ENCODE measurements around the gene PLEKHA7.

Gene PLEKHA7

DNA sequence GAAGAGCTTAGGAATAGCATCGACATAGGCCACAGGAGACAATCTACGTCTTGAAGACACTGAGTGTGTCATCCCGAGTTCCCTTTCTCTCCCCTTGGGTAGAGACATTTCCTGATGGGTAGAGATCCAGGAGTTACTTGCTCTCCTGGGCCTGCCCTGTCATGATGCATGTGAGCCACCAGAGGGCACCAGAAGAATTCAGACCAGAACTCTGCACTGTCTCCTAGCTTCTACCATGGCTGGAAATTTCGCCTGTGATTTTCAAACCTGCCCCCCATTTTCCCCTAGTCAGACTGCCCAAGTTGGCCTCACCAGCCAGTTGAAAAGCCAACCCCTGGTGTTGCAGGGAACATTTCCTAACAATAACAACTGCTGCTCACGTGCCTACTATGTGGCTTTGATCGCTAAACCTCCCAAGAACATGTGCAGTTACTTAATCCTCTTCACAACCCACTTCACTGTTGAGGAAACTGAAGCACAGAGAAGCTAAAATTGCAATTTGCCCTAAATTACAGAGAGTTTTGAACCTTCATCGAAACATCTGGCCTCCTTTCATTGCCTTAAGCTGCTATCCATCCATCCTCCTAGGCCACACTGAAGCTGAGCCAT lies 228.6 kb downstream of the PLEKHA7 start:
- DNase-seq, result peak; percentile 50

- DNase-seq, result no peak
Observed at GRCh38 chr11:16784666-16785065, 229.5 kb downstream of the PLEKHA7 start.

GRCh38 chr11:16784097-16784496 lies 230.1 kb downstream of the PLEKHA7 start:
- DNase-seq, result no peak

GRCh38 chr11:16783321-16783801 lies 230.9 kb downstream of the PLEKHA7 start:
- DNase-seq, result no peak

- peak; percentile 6 for DNase-seq
Observed at GRCh38 chr11:16781936-16782919, 232.0 kb downstream of the PLEKHA7 start.

GRCh38 chr11:16780698-16781550 lies 233.3 kb downstream of the PLEKHA7 start:
- DNase-seq, result no peak

DNA sequence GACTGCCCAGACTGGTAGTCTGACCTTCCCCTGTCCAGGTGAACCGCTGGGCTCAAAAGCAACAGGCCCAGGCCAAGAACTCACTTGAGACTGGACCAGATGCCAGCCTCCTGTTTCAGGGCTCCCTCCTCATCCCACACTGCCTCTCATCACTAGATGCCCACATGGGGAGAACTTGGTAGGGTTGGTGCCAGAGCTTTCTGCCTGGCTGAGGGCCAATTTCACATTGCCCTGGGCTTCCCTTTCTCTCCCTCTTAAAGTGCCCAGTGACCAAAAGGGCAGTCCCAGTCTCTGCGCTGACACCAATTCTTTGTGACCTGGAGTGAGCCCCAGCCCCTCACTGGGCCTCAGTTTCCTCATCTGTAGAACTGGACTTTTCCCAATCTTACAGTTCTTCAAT lies 234.1 kb downstream of the PLEKHA7 start:
- no peak for DNase-seq

- peak; percentile 14 for DNase-seq
Observed at GRCh38 chr11:16779436-16779835, 234.8 kb downstream of the PLEKHA7 start.

GRCh38 chr11:16778876-16779275 lies 235.3 kb downstream of the PLEKHA7 start:
- DNase-seq, result no peak

DNA sequence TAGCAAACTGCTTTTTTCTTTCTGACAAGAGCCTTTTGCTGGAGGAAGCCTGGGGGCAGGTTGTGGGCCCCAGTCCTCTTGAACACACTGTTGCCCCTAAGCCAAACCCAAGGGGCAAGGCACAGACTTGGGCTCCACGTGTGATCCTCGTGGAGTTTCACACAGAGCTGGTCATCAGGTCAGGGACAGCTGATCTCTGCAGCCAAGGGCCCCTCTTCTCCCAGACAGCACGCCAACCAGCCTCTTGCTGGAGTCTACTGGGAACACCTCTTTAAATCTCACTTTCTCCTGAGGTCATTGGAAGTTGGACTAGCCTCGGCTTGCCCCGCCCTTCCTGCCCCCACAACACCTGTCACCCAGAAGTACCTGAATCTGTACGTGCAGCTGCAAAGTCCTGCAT lies 235.9 kb downstream of the PLEKHA7 start:
- peak; percentile 29 for DNase-seq

DNA sequence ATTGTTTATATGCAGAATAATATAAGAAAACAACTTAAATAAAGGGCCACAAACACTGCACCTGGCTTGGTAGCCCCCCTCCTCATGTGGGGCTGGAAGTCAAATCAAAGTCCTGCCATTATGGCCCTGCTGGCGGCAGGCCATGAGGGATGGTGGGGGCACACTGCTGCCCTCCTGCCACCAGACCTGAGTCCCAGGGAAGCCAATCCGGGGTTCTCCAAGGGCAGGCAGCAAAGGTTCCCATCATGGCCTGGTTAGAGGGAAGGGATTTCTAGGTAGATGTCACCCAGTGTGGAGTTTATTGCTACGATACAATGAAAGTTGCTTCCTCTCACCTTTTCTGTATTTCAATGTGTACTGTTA lies 236.6 kb downstream of the PLEKHA7 start:
- no peak for DNase-seq

DNA sequence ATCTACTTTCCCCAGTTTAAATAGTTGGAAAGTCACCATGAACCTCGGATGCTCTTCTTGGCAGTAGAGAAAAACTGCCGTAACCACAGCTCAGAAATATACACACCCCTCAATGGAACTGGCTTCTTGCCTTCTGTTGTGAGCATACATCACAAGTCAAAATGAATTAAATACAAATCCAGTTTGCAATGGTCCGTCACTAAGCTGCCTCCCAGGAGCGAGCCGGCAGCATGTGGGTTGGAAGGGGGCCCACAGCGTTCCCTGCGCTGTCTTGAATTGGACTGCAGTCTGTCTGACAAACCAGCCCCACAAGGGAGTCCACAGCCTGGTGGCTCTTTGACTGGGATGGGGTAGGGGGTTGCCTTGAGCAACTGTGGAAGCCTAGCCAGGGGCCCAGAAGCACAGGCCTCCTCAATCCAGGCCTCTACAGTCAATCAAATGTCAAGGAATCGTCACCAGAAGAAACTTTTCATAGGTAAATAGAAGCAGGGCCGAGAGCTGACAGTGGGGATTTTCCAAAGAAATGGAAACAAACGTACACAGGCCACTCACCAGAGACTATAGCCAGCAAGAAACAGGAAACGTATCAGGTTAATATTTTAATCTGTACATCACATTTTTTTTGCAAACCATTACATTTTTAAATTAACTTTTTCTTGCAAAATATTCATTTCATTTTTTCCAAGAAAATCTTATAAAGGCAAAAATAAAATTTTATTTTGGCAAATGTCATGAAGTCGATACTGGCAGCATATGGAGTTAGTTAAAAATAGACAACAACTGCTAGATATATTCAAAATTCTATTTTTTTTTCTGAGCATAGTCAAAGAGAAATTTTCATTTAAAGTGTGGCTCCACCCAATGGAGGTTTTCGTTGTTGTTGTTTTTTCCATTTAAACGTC lies 237.3 kb downstream of the PLEKHA7 start:
- no peak for DNase-seq

DNA sequence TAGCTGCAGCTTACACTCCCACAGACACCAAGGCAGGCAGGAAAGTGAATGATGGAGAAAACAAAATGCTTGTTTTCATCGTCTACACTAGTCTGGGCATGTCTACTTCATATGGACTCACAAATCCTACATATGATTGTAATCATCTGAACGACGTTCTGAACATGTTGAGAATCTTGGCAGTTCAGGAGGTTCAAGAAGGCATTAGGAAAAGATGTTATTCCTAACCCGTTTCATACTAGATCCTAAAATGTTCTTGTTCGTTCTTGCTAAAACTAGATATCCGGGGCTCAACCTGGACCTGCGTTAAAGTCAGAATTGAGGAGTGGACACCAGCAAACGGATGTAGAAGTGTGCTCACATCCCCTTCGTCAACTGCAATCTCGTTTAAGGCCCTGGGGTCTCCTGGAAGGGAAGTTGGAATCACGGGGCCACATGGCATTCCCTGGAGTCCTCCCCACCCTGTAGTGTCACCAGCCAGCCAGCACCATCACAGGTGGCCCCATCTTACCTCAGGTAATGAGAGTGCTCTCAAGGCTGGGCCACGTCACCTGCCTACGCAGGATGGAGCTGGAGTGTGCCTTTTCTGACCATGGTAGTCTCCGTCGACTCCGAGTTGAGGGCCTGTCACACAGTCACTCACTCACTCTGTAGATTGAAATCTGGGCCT lies 238.5 kb downstream of the PLEKHA7 start:
- DNase-seq, result no peak

- no peak for DNase-seq
Observed at GRCh38 chr11:16774936-16775613, 239.1 kb downstream of the PLEKHA7 start.

DNA sequence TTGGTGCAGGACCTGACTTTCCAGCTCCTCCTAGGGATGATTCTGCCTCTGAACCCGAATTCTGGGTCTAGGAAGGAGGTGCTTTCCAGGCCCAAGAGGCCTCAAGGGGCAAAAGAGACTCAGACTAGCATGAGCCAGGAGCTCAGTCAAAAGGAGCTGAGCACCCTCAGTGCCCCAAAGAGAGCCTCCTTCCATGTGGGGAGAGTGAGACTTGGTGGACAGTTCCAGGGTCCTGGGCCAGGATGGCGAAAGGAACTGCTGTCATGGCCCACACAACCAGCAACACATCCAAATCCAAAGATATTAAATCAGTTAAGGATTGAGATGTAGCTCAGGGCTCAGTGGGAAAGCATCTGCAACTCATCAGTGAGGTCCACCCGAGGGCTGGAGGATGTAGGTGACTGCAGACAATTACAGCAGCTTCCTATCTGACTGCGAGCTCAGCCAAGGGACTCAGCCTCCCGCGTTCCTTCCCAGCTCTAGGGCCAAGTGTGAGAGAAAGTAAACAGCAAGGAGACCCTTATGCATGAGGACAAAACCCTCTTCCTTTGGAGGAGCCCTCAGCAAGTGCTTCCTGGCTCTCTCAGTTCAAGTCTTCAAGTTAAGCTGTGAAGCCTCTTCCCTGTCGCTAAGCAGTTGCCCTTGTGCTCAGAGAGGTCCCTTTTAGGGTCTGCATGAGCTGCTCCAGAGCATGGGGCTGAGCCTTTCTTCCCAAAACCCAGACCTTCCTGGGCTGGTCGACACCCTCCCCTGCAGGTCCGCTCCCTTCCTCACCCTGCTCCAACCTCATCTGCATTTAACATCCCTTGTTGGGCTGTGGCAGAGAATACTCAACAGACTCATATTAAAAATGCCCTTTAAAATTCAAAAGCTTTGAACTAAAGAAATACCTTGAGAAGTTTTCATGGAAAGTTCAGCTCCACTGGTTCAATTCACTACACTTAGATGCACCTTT lies 240.0 kb downstream of the PLEKHA7 start:
- DNase-seq, result no peak

DNA sequence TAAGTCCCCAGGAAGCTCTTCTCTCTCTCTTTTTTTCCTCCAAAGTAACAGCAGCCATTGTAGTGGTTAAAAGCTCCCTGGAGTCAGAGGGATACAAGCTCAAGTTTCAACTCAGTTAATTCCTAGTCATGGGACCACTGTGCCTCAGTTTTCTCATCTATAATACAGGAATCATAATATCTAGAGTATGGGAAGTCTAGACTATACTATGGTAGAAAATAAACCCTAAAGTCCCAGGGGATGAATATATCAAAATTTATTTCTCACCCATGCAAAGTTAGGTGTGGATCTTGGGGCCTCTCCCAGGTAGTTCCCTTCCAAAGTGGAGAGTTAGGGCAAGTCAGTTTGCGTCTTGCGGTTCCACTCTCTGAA lies 242.1 kb downstream of the PLEKHA7 start:
- DNase-seq, result no peak

DNA sequence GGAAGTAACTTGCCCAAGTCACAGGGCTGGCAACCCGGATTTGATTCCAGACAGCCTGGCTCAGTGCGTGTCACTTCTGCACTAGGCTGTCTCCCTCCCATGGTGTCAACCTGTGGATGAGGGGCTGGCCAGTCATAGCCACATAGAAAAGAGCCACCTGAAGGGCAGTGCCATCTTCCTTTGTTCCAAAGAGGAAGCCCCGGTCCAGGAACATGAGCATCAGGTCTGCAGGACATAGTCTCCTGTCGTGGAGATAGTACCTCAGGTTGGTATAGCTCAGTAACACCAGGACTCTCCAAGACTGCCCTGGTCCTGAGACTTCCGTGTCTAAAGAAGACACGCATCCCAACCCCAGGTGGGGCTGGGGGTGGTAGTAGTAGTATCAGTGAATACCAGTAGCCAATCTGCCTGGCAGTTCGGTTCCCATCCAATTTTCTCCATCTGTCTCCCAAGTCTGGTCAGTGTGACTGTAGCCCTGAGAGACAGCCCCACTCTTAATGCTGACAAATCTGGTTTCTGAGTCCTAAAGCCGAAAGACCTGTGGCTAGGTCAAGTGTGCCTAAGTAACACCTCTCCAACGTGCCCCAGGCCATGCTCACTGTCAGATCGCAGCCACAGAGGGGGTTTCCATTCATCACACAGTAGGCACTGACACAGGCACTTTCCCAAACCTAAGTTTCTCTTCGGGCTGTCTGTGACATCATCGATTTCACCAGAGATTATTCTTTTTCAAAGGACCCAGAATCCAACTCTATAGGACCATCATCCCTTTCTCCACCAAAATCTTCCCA lies 242.7 kb downstream of the PLEKHA7 start:
- no peak for DNase-seq

- DNase-seq, result no peak
Observed at GRCh38 chr11:16770016-16770415, 244.2 kb downstream of the PLEKHA7 start.

DNA sequence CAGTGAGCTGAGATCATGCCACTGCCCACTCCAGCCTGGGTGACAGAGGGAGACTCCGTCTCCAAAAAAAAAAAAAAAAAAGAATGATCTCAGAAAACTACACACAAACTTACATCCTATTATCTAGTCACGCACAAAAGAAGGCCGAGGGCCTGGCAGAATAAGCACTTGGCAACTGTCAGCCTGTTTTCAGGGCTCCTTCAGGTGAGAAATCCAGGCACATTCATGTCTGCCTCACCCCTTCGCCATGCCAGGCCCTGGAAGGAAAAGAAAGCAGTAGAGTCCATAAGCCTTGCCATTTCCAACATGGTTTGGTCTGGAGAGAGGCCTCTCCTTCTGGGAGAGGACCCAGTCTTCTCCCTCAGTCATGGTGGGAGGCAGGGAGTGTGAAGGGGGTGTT lies 244.8 kb downstream of the PLEKHA7 start:
- DNase-seq, result no peak

Data from NCI-H510A treated with DMSO at 0.1 percent for 48 hours (cell line).